Measurements from ENCODE around the gene FRZB.

The FRZB gene

GRCh38 chr2:182784777-182785176 lies 81.7 kb downstream of the FRZB start:
- no peak for DNase-seq (ENCODE audit: low read depth in 2 of 2)

DNA sequence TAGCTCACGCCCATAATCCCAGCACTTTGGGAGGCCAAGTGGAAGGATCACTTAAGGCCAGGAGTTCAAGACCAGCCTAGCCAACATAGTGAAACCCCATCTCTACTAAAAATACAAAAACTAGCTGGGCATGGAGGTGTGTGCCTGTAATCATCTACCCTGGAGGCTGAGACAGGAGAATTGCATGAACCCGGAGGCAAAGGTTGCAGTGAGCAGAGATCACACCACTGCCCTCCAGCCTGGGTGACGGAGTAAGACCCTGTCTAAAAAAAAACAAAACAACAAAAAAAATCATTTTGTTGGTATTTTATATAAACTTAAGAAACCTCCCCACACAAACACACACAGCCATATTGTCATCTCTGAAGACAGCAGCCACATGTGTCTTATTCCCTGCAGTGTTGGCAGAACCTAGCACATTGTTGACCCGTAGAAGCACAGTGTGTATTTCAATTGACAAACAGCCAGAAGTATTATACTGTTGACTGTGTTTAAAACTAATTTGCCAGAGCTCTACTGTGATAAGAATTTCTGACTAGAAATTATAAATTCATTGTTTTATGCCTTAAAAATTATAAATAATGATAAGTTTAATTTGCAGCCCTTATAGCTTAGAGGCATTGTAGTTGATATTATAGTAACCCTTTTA lies 82.3 kb downstream of the FRZB start:
- no peak for DNase-seq (ENCODE audit: low read depth in 2 of 2)
